B cell (primary cell): ENCODE measurements around the gene LATS2. TPM values are rescaled to one million over a fixed set of nuclear protein-coding genes. Genes with fewer than 3 reads are reported as not detected.

Experiments used
- ATAC-seq: fragments of 200-7000 bp; cut with Tn5 transposase; one replicate; pipeline ENCODE4 v1.10.0; 2021; ENCODE audit warnings: low read depth, mild to moderate bottlenecking, moderate number of reproducible peaks, moderate library complexity
- CTCF ChIA-PET: fragments of 350-600 bp; sonication (Branson Sonifier 250); formaldehyde crosslinking; loops from one replicate; lab custom pipeline; 2021; ENCODE audit warnings: antibody characterized with exemption, inconsistent platforms; lab: Charles Lee
- POLR2A ChIA-PET: fragments of 350-600 bp; sonication (Branson Sonifier 250); formaldehyde crosslinking; loops from one replicate; lab custom pipeline; 2021; ENCODE audit warnings: antibody characterized with exemption; lab: Charles Lee
- DNase-seq: peaks from one replicate; pipeline ENCODE4 v3.0.0; 2013
- H2AFZ ChIP-seq: 2 replicates; pipeline ENCODE4 v1.6.1; 2012; ENCODE audit warnings: mild to moderate bottlenecking, low read depth, low read length; ENCODE audit not compliant: insufficient read depth, poor library complexity, severe bottlenecking
- H3K27ac ChIP-seq, 2 donors: 1 replicate in 1 of 2; 2 replicates in 1 of 2; pipeline ENCODE4 v1.5.1; 2012 to 2013; ENCODE audit warnings: low read length in 2 of 2, mild to moderate bottlenecking in 2 of 2, moderate library complexity in 1 of 2
- H3K27me3 ChIP-seq, 4 experiments: fragments of 200-600 bp in 1 of 4; sonication (generic) in 1 of 4; replicated peaks in 1 of 4; 1 replicate in 2 of 4; 2 replicates in 2 of 4; pipeline versions ENCODE4 v1.6.1 to v1.7.0; 2013 to 2016; ENCODE audit warnings: low read length in 3 of 4, mild to moderate bottlenecking in 2 of 4, mixed read lengths in 1 of 4, moderate library complexity in 1 of 4; ENCODE audit not compliant: insufficient read depth in 4 of 4, control insufficient read depth in 3 of 4; ENCODE audit errors: control extremely low read depth in 1 of 4
- H3K36me3 ChIP-seq, 2 experiments: replicated peaks in 1 of 2; 1 replicate in 1 of 2; 2 replicates in 1 of 2; pipeline versions ENCODE4 v1.6.1 to v1.7.1; 2013; ENCODE audit warnings: low read length in 1 of 2; ENCODE audit not compliant: insufficient read depth in 2 of 2, control insufficient read depth in 1 of 2; ENCODE audit errors: control extremely low read depth in 1 of 2, extremely low read depth in 1 of 2
- H3K4me1 ChIP-seq, 2 donors: fragments of 200-600 bp in 1 of 2; sonication (generic) in 1 of 2; 1 replicate in 1 of 2; 2 replicates in 1 of 2; pipeline versions ENCODE4 v1.5.1 to v1.6.1; 2013 to 2017; ENCODE audit warnings: low read length in 2 of 2; ENCODE audit not compliant: control insufficient read depth in 2 of 2, insufficient read depth in 2 of 2
- H3K4me2 ChIP-seq: replicated peaks from 2 replicates; pipeline ENCODE3; 2012; ENCODE audit warnings: mild to moderate bottlenecking, low read depth, low read length; ENCODE audit not compliant: poor library complexity, severe bottlenecking
- H3K4me3 ChIP-seq, 5 experiments: fragments of 200-600 bp in 1 of 5; sonication (generic) in 1 of 5; 1 replicate in 3 of 5; 2 replicates in 2 of 5; pipeline versions ENCODE4 v1.5.1 to v1.7.0; 2011 to 2016; ENCODE audit warnings: low read length in 4 of 5, mild to moderate bottlenecking in 4 of 5, low read depth in 2 of 5, control low read depth in 1 of 5, moderate library complexity in 1 of 5; ENCODE audit not compliant: insufficient read depth in 1 of 5; ENCODE audit errors: control extremely low read depth in 1 of 5, extremely low read depth in 1 of 5
- H3K79me2 ChIP-seq: fragments of 200-600 bp; sonication (generic); one replicate; pipeline ENCODE4 v1.6.0; 2016; ENCODE audit warnings: low read length; ENCODE audit not compliant: control insufficient read depth, insufficient read depth
- H3K9ac ChIP-seq: fragments of 200-600 bp; sonication (generic); 2 replicates; pipeline ENCODE4 v1.6.1; 2017; ENCODE audit warnings: mild to moderate bottlenecking, low read length, moderate library complexity
- H3K9me3 ChIP-seq, 3 donors: one replicate each; pipeline versions ENCODE4 v1.6.1 to v1.7.1; 2013; ENCODE audit warnings: low read length in 2 of 3; ENCODE audit not compliant: control insufficient read depth in 2 of 3, insufficient read depth in 1 of 3; ENCODE audit errors: control extremely low read depth in 1 of 3
- H4K20me1 ChIP-seq: 2 replicates; pipeline ENCODE4 v1.6.0; 2012; ENCODE audit warnings: mild to moderate bottlenecking, low read length; ENCODE audit not compliant: insufficient read depth, control insufficient read depth, poor library complexity, severe bottlenecking
- H3K27ac Mint-ChIP-seq: one replicate; pipeline ENCODE4 v1.8.0; 2021; ENCODE audit warnings: mixed read lengths
- H3K27me3 Mint-ChIP-seq: one replicate; pipeline ENCODE4 v1.8.0; 2021; ENCODE audit warnings: mixed read lengths
- H3K4me1 Mint-ChIP-seq: one replicate; pipeline ENCODE4 v1.8.0; 2021; ENCODE audit warnings: mixed read lengths
- H3K4me3 Mint-ChIP-seq: one replicate; pipeline ENCODE4 v1.8.0; 2021; ENCODE audit warnings: mixed read lengths
- H3K9me3 Mint-ChIP-seq: one replicate; pipeline ENCODE4 v1.8.0; 2022; ENCODE audit warnings: mixed read lengths; ENCODE audit not compliant: insufficient read depth
- EZH2 ChIP-seq: IDR thresholded peaks from 2 replicates; pipeline ENCODE4 v1.6.1; 2012; ENCODE audit warnings: borderline replicate concordance, low read depth, mild to moderate bottlenecking, moderate library complexity, low read length; ENCODE audit not compliant: insufficient read depth, poor library complexity, severe bottlenecking
- WGBS: methylation state at CpG from one replicate; pipeline ENCODE4 v1.1.5; 2013; ENCODE audit warnings: missing lambda C conversion rate; ENCODE audit not compliant: insufficient coverage; 5-methylcytosine and 5-hydroxymethylcytosine counted together
- intact Hi-C: fragments of 100-400 bp; cut with micrococcal nuclease; formaldehyde crosslinking; loops from one replicate; pipeline ENCODE4 v1.10.0; 2022
- polyA plus RNA-seq: library from polyadenylated mRNA; depleted of rRNA; stranded (reverse); fragments of >200 nt; gene quantifications from 2 replicates; pipeline ENCODE4 v1.2.3, GENCODE V29; 2012
- total RNA-seq, 2 donors: library from RNA; stranded (reverse); fragments of 120-200 nt in 1 of 2; gene quantifications; 1 replicate in 1 of 2; 2 replicates in 1 of 2; pipeline versions ENCODE4 v1.2.3 to v1.2.4, GENCODE V29; 2013 to 2022
- TF ChIP-seq, protein P1 (sequence below): fragments of 200-600 bp; IDR thresholded peaks from one replicate; pipeline ENCODE4 v1.8.0; 2022; ENCODE audit warnings: antibody characterized with exemption, mild to moderate bottlenecking

The LATS2 gene
- total and polyA plus RNA-seq, 2 donors (not counting 1 experiment from before 2014, with no cell fraction given) = 1.9 to 2.7 TPM

- Histone ChIP-seq H3K79me2 (no peaks in the 10 kb centered on the region), H3K4me3 (no peak overlapping the region), H3K4me1 (no peaks in the 10 kb centered on the region), H3K36me3 (no peaks in the 10 kb centered on the region), H3K27me3 (no peaks in the 10 kb centered on the region), H4K20me1 (no peaks in the 10 kb centered on the region), H2AFZ (no peak overlapping the region), H3K9me3 (peaks cover 0 to 3% (median 0%) of the 10 kb centered on the region in 3 donors), H3K4me2 (no peak overlapping the region), H3K27ac (no peak overlapping the region), H3K9ac (no peak overlapping the region)
- DNase-seq = no peak
- WGBS = 100% methylated on average over 2 of the region's 4 CpGs
- Mint-ChIP-seq H3K4me1 (no peaks in the 10 kb centered on the region), H3K4me3 (no peak overlapping the region), H3K27ac (no peak overlapping the region), H3K9me3 (no peaks in the 10 kb centered on the region), H3K27me3 (peaks cover 5% of the 10 kb centered on the region)
- ChIA-PET POLR2A (no interaction called here), CTCF (interaction anchor here (0.6 kb wide), 1 partner anchor 374 kb away, joined by 3 read pairs; no protein-coding TSS in a partner anchor)
- no peak for TF ChIP-seq EZH2
- TF ChIP-seq, protein P1, sequence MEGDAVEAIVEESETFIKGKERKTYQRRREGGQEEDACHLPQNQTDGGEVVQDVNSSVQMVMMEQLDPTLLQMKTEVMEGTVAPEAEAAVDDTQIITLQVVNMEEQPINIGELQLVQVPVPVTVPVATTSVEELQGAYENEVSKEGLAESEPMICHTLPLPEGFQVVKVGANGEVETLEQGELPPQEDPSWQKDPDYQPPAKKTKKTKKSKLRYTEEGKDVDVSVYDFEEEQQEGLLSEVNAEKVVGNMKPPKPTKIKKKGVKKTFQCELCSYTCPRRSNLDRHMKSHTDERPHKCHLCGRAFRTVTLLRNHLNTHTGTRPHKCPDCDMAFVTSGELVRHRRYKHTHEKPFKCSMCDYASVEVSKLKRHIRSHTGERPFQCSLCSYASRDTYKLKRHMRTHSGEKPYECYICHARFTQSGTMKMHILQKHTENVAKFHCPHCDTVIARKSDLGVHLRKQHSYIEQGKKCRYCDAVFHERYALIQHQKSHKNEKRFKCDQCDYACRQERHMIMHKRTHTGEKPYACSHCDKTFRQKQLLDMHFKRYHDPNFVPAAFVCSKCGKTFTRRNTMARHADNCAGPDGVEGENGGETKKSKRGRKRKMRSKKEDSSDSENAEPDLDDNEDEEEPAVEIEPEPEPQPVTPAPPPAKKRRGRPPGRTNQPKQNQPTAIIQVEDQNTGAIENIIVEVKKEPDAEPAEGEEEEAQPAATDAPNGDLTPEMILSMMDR = no peak
- ATAC-seq = no peak
- intact Hi-C loops = no loop called here
These were observed 44.7 kb upstream of the LATS2 start for GRCh38 chr13:21106089-21106488.

DNA sequence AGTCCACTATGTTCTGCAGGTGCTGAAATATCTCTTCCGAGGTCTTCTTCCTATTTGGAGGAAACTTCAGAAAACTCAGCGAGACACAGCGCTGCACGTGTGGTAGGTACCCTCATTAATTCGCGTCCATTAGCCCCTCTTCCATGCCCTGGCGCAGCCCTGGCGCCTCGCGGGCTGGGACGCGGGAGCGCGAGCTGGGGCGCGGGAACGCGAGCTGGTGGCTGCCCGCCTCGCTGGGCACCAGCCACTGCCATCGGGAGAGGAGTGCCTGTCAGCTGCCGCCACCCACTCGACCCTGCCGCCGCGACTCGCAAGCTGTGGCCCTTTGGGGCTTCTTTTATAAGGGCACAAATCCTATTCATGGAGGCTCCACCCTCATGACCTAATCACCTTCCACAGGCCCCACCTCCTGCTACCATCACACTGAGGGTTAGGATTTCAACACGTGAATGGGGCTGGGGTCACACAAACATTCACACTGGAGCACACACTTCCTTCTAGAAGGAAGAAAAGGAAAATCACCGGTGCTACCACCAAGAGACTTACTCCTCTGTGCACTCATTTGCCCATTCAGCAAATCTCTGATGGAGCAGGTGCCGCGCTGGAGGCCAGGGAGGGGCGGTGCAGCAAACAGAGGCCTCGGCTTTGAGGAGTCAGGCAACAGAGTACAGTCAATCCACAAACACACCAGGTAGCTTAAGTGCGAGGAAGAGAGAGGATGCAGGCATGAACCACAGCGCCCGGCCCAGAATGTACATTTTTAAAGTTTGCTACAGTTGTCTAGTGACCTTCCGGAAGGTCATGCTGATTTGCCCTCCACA is 43.0 kb upstream of the LATS2 start:
- Mint-ChIP-seq H3K9me3 (no peaks in the 10 kb centered on the region), H3K4me3 (no peak overlapping the region), H3K4me1 (no peaks in the 10 kb centered on the region), H3K27ac (no peak overlapping the region), H3K27me3 (peaks cover 5% of the 10 kb centered on the region)
- ChIA-PET CTCF (no interaction called here), POLR2A (no interaction called here)
- Histone ChIP-seq H3K4me1 (no peaks in the 10 kb centered on the region), H3K9ac (no peak overlapping the region), H3K9me3 (peaks cover 0 to 3% (median 0%) of the 10 kb centered on the region in 3 donors), H3K27ac (no peak overlapping the region), H3K4me2 (no peak overlapping the region), H3K4me3 (no peak overlapping the region), H2AFZ (no peak overlapping the region), H3K36me3 (no peaks in the 10 kb centered on the region), H3K79me2 (no peaks in the 10 kb centered on the region), H3K27me3 (no peaks in the 10 kb centered on the region), H4K20me1 (no peaks in the 10 kb centered on the region)
- no peak for TF ChIP-seq EZH2
- TF ChIP-seq, protein P1 = no peak
- 98% methylated on average over 30 of the region's 37 CpGs for WGBS
- ATAC-seq = no peak
- intact Hi-C loops = no loop called here
- DNase-seq = no peak
